Right renal cortex interstitium (tissue), 3 donors: ENCODE results near the gene BNIP3. TPM values are rescaled to one million over a fixed set of nuclear protein-coding genes. Genes with fewer than 3 reads are reported as not detected.

Experiments used
- DNase-seq, 3 donors: peaks; one replicate each; pipeline ENCODE4 v3.0.0-alpha.2; 2013; ENCODE audit warnings: low read depth in 3 of 3, low spot score in 2 of 3
- polyA plus RNA-seq, 3 donors: library from polyadenylated mRNA; unstranded; fragments of 120-200 nt; gene quantifications; one replicate each; pipeline ENCODE4 v1.2.1, GENCODE V29; 2013; ENCODE audit not compliant: insufficient read length in 3 of 3

The BNIP3 gene
- polyA plus RNA-seq, 3 donors: 72.8 to 78.8 (median 73.4) TPM

- no peak for DNase-seq
These were observed 1.9 kb downstream of the BNIP3 start for GRCh38 chr10:131979821-131980270.

- DNase-seq: no peak
These were observed 2.4 kb downstream of the BNIP3 start for GRCh38 chr10:131979336-131979735.

GRCh38 chr10:131978851-131979250 is 2.9 kb downstream of the BNIP3 start:
- DNase-seq: no peak

GRCh38 chr10:131978366-131978765 is 3.4 kb downstream of the BNIP3 start:
- DNase-seq: no peak

GRCh38 chr10:131977323-131978096 is 4.2 kb downstream of the BNIP3 start:
- no peak for DNase-seq

GRCh38 chr10:131975796-131976195 is 5.9 kb downstream of the BNIP3 start:
- DNase-seq: no peak

- DNase-seq: no peak
These were observed 6.7 kb downstream of the BNIP3 start for GRCh38 chr10:131975003-131975402.

- no peak for DNase-seq
These were observed 7.5 kb downstream of the BNIP3 start for GRCh38 chr10:131974034-131974817.

GRCh38 chr10:131973160-131973951 is 8.4 kb downstream of the BNIP3 start:
- no peak for DNase-seq

GRCh38 chr10:131972474-131973071 is 9.2 kb downstream of the BNIP3 start:
- DNase-seq: no peak

- DNase-seq: no peak
These were observed 10.1 kb downstream of the BNIP3 start for GRCh38 chr10:131971591-131971990.

- no peak for DNase-seq
These were observed 10.8 kb downstream of the BNIP3 start for GRCh38 chr10:131970946-131971345.

GRCh38 chr10:131968949-131969348 is 12.8 kb downstream of the BNIP3 start:
- no peak for DNase-seq

GRCh38 chr10:131964298-131964697 is 17.4 kb downstream of the BNIP3 start:
- DNase-seq: no peak

- no peak for DNase-seq
These were observed 17.9 kb downstream of the BNIP3 start for GRCh38 chr10:131963811-131964210.

GRCh38 chr10:131963350-131963749 is 18.4 kb downstream of the BNIP3 start:
- no peak for DNase-seq

GRCh38 chr10:131961777-131962662 is 19.7 kb downstream of the BNIP3 start:
- no peak for DNase-seq

GRCh38 chr10:131961047-131961776 is 20.5 kb downstream of the BNIP3 start:
- no peak for DNase-seq

GRCh38 chr10:131960631-131961046 is 21.1 kb downstream of the BNIP3 start:
- no peak for DNase-seq
